ENCODE measurements around the gene SH2D3C.
"Not testable (repeated sequence)": the region's sequence is repeated elsewhere in the genome, so short reads cannot be mapped to it uniquely, and the experiment has no call there.

The SH2D3C gene

GRCh38 chr9:127785023-127785932, 6.8 kb upstream of the SH2D3C start:
- DNase-seq (ENCODE audit: low spot score), result peak; percentile 84

GRCh38 chr9:127783111-127784008, 4.9 kb upstream of the SH2D3C start:
- DNase-seq (ENCODE audit: low spot score), result no peak

GRCh38 chr9:127781806-127782205, 3.3 kb upstream of the SH2D3C start:
- DNase-seq (ENCODE audit: low spot score), result no peak

GRCh38 chr9:127780909-127781308, 2.4 kb upstream of the SH2D3C start:
- not testable (repeated sequence) for DNase-seq (ENCODE audit: low spot score)

GRCh38 chr9:127780126-127780885, 1.8 kb upstream of the SH2D3C start:
- no peak for DNase-seq (ENCODE audit: low spot score)

- no peak for DNase-seq (ENCODE audit: low spot score)
These were observed 893 bp upstream of the SH2D3C start for GRCh38 chr9:127779136-127779981.

GRCh38 chr9:127777368-127777980, 992 bp downstream of the SH2D3C start:
- no peak for DNase-seq (ENCODE audit: low spot score)

GRCh38 chr9:127776924-127777289, 1.6 kb downstream of the SH2D3C start:
- no peak for DNase-seq (ENCODE audit: low spot score)

GRCh38 chr9:127776195-127776923, 2.1 kb downstream of the SH2D3C start:
- peak; percentile 75 for DNase-seq (ENCODE audit: low spot score)

GRCh38 chr9:127773981-127774380, 4.5 kb downstream of the SH2D3C start:
- DNase-seq (ENCODE audit: low spot score), result no peak

GRCh38 chr9:127773272-127773671, 5.2 kb downstream of the SH2D3C start:
- DNase-seq (ENCODE audit: low spot score), result no peak

GRCh38 chr9:127772603-127773002, 5.9 kb downstream of the SH2D3C start:
- no peak for DNase-seq (ENCODE audit: low spot score)

GRCh38 chr9:127771570-127772189, 6.8 kb downstream of the SH2D3C start:
- DNase-seq (ENCODE audit: low spot score), result no peak

GRCh38 chr9:127770905-127771569, 7.4 kb downstream of the SH2D3C start:
- DNase-seq (ENCODE audit: low spot score), result peak; percentile 98

GRCh38 chr9:127770583-127770904, 7.9 kb downstream of the SH2D3C start:
- DNase-seq (ENCODE audit: low spot score), result no peak

- DNase-seq (ENCODE audit: low spot score), result no peak
These were observed 8.4 kb downstream of the SH2D3C start for GRCh38 chr9:127769929-127770582.

- DNase-seq (ENCODE audit: low spot score), result no peak
These were observed 9.4 kb downstream of the SH2D3C start for GRCh38 chr9:127769101-127769500.

GRCh38 chr9:127768698-127769097, 9.8 kb downstream of the SH2D3C start:
- no peak for DNase-seq (ENCODE audit: low spot score)
